ENCODE data around the gene IZUMO1. TPM values are rescaled to one million over a fixed set of nuclear protein-coding genes. Genes with fewer than 3 reads are reported as not detected.
A peak's percentile ranks its signal among the peaks of the same experiment; 100 is the strongest.
"Not testable (repeated sequence)": the region's sequence is repeated elsewhere in the genome, so short reads cannot be mapped to it uniquely, and the experiment has no call there.

The IZUMO1 gene
- total RNA-seq (not detected in 2 replicates), polyA plus RNA-seq (0.94 TPM in 1 of 2 replicates, not detected in the other)

- peak; percentile 82 to 97 for DNase-seq (ENCODE audit: low read depth in 1 of 2, low spot score in 1 of 2)
- H3K36me3 ChIP-seq: no peaks in the 10 kb centered on the region
- peak within 1 kb of the TSS; percentile 33 for H3K4me3 ChIP-seq
- no peak within 1 kb of the TSS for H3K27ac ChIP-seq
- H3K4me1 ChIP-seq (ENCODE audit: low read depth): no peaks in the 10 kb centered on the region
- no peak for TF ChIP-seq CTCF (IDR thresholded peaks at IDR 0.05; ENCODE audit: low read depth, low read length)
- H3K9me3 ChIP-seq (ENCODE audit: low read depth): no peaks in the 10 kb centered on the region
- H3K27me3 ChIP-seq: peaks cover 6% of the 10 kb centered on the region
Measured at GRCh38 chr19:48746738-48747575, at the start of gene IZUMO1. Gene IZUMO1, minus strand, starts transcription at chr19:48746909. Its CDS starts 1,050 bp downstream, at chr19:48745859.

GRCh38 chr19:48795685-48796070, 49.0 kb upstream of the IZUMO1 start:
- Histone ChIP-seq H3K27me3 (no peaks in the 10 kb centered on the region), H3K4me1 (ENCODE audit: low read depth) (no peaks in the 10 kb centered on the region), H3K27ac (peak overlapping the region; percentile 66), H3K4me3 (no peak overlapping the region), H3K9me3 (ENCODE audit: low read depth) (no peaks in the 10 kb centered on the region), H3K36me3 (no peaks in the 10 kb centered on the region)
- DNase-seq (ENCODE audit: low read depth in 1 of 2, low spot score in 1 of 2): no peak
- no peak for TF ChIP-seq CTCF (IDR thresholded peaks at IDR 0.05; ENCODE audit: low read depth, low read length)

GRCh38 chr19:48795055-48795684, 48.5 kb upstream of the IZUMO1 start:
- Histone ChIP-seq H3K9me3 (ENCODE audit: low read depth) (no peaks in the 10 kb centered on the region), H3K36me3 (no peaks in the 10 kb centered on the region), H3K4me3 (peak overlapping the region; percentile 57), H3K4me1 (ENCODE audit: low read depth) (no peaks in the 10 kb centered on the region), H3K27me3 (no peaks in the 10 kb centered on the region), H3K27ac (peak overlapping the region; percentile 48)
- peak; percentile 94 to 97 for DNase-seq (ENCODE audit: low read depth in 1 of 2, low spot score in 1 of 2)
- peak; percentile 93 for TF ChIP-seq CTCF (IDR thresholded peaks at IDR 0.05; ENCODE audit: low read depth, low read length)

GRCh38 chr19:48794291-48794690, 47.6 kb upstream of the IZUMO1 start:
- no peak overlapping the region for H3K4me3 ChIP-seq
- no peak for DNase-seq (ENCODE audit: low read depth in 1 of 2, low spot score in 1 of 2)
- no peaks in the 10 kb centered on the region for H3K27me3 ChIP-seq
- H3K36me3 ChIP-seq: no peaks in the 10 kb centered on the region
- no peak for TF ChIP-seq CTCF (IDR thresholded peaks at IDR 0.05; ENCODE audit: low read depth, low read length)
- no peaks in the 10 kb centered on the region for H3K4me1 ChIP-seq (ENCODE audit: low read depth)
- H3K9me3 ChIP-seq (ENCODE audit: low read depth): no peaks in the 10 kb centered on the region
- H3K27ac ChIP-seq: no peak overlapping the region

- TF ChIP-seq CTCF (IDR thresholded peaks at IDR 0.05; ENCODE audit: low read depth, low read length): no peak
- DNase-seq (ENCODE audit: low read depth in 1 of 2, low spot score in 1 of 2): no peak
- no peaks in the 10 kb centered on the region for H3K27me3 ChIP-seq
- no peaks in the 10 kb centered on the region for H3K9me3 ChIP-seq (ENCODE audit: low read depth)
- no peak overlapping the region for H3K27ac ChIP-seq
- no peaks in the 10 kb centered on the region for H3K4me1 ChIP-seq (ENCODE audit: low read depth)
- H3K4me3 ChIP-seq: no peak overlapping the region
- H3K36me3 ChIP-seq: no peaks in the 10 kb centered on the region
Measured at GRCh38 chr19:48793271-48793670, 46.6 kb upstream of the IZUMO1 start.

- not testable (repeated sequence) for H3K36me3 ChIP-seq; H3K27ac ChIP-seq; DNase-seq (ENCODE audit: low read depth in 1 of 2, low spot score in 1 of 2); H3K27me3 ChIP-seq; H3K4me3 ChIP-seq; H3K4me1 ChIP-seq (ENCODE audit: low read depth); H3K9me3 ChIP-seq (ENCODE audit: low read depth)
Measured at GRCh38 chr19:48787331-48787730, 40.6 kb upstream of the IZUMO1 start.

- not testable (repeated sequence) for H3K4me3 ChIP-seq; H3K9me3 ChIP-seq (ENCODE audit: low read depth)
Measured at GRCh38 chr19:48786422-48786821, 39.7 kb upstream of the IZUMO1 start.

More at GRCh38 chr19:48786422-48786821, 39.7 kb upstream of the IZUMO1 start:
- not testable (repeated sequence) for H3K36me3 ChIP-seq; DNase-seq (ENCODE audit: low read depth in 1 of 2, low spot score in 1 of 2); H3K27ac ChIP-seq; H3K4me1 ChIP-seq (ENCODE audit: low read depth); H3K27me3 ChIP-seq
